GM18870 (cell line): ENCODE results near the gene AGAP1.

Source experiments
- ATAC-seq: cut with Tn5 transposase; IDR thresholded peaks from one replicate; pipeline ENCODE4 v1.9.1; 2021; ENCODE audit warnings: moderate library complexity; ENCODE audit not compliant: unreplicated experiment

The AGAP1 gene

DNA sequence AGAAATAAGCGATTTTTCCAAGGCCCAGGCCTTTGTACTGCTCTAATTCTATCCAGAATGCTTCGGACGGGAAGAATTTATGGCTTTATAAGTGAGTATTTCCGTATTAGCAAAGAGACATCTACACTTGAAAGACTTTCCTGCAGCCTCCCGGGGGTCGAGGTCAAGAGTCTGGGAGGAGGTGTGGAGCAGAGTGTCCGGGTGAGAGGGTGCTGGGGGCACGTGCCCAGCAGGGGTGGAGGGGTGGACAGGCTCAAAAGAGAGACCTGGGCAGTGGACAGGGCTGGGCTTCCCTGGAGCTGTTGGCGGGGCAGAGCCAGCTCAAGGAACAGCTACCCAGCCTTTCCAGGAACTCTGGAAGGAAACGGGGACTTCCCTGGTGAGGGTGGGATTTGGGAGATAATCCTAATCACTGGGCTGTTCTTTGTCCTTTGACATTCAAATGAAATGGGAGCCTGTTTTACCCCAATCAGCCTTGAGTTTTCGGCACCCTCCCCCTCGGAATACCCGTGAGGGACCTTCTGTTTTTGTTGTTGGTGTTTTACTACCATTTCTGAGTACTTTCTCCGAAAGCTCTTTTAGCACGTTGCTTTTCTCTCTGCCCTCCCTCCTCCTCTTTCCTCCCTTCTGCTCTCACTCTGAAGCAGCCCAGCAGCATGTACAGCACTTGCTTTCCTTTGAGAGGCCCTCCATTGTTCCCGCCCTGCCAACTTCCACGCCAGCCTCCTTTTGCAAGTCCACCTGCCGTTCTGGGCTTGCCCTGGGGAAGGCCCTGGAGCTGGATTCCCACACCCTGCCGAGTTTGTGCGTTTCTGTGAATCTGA, 164.7 kb downstream of the AGAP1 start:
- no peak for ATAC-seq

DNA sequence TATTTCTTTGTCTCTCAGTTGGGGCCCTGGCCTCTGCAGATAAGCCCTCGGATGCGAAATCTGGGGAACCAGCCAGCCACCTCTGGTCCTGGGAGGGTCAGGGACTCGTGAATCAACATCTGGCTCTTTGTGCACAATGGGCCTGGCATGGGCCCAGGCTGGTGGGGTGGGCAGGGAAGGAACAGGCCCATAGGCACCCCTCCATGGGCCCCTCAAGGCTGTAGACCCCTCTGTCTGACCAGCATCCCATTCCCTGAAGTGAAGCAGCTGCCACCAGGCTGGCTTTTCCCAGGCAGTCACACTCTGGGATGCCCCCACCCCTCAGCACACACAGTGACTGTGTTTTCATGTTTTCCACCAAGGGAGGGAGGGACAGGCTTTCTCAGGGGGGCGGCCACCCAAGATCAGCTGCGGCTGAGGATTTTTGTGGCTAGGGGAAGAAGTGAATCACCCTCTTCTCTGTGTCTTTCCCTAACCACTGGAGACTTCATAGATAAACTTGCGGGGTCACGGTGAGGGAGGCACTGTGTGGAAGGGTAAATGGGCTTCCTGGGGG, 166.0 kb downstream of the AGAP1 start:
- no peak for ATAC-seq

DNA sequence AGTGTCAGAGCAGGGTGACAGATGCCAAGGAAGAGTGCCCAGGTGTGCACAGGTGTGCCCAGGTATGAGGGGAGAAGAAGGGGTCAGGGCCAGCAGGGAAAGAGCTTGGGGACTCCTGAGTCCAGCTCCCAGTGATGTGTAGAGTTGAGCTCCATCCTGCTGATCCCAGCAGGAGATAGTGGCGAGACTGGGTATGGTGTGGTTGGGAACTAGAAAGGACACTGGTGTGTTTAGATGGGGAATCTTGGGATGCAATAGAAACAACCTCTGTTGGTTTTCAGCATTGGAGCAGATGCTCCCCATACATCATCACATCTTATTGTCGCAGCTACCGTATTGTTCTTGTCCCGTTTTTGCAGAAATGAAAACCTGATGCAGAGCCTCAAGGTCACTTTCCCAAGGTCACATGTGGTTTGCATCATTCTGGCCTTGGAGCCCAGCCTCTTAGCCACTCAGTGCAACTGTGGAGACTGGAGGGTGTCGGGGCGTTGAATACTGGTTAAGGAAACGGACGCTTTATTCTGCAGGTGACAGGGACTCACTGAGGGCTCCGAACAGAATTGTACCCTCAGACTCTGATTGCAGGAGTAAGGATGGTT, 166.7 kb downstream of the AGAP1 start:
- no peak for ATAC-seq

DNA sequence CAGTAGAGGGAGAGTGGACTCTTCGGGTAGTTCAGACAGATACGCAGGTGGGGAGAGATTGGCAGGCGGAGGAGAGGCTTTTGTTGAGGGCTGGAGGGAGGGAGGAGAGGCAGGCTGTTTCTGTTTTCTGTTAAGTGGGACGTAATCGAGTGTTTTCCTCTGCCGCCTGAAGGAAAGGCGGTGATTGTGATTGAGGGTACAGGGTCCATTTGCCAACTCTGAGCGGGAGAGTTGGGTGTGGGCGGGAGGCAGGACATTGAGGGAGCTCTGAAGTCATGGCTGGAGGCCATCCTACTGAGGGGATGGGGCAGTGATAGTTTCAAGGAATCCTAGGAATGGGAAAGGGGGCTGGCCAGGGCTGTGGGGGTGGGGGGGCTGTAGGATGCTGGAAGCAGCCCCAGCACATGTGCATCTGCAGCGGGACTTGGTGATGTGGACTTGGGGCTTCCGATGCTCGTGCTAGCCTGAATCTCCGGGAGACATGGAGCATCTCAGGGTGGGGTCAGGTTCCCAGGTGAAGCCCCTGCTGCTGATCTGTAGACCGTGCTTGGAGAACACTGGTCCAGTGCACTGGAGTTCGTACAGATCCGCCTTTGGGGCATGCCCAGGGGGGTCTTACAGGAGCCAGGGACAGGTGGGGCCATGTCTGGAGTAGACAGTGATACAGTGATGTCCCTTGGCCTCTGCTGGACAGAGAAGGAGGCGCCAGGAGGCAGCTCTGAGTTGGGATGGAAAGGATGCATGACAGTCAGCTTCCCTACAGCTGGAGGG, 167.5 kb downstream of the AGAP1 start:
- no peak for ATAC-seq

DNA sequence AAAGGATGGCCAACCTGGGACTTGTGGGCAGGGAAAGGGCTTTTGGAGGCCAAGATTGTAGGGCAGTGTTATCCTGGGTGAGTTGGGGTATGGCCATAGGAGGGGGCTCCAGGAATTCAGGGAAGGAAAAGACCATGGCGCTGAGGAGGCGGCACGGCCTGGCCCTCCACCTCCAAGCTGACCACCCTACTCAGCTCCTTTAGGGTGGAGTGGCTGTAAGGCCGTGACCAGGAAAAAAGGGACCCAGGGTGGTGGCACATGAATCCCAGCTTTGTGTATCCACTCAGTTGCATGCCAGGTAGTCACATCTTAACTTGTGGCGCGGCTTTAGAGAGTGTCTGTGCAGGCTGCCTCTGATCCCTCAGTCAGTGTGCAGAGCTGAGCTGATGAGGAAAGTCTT, 168.1 kb downstream of the AGAP1 start:
- ATAC-seq, result no peak

DNA sequence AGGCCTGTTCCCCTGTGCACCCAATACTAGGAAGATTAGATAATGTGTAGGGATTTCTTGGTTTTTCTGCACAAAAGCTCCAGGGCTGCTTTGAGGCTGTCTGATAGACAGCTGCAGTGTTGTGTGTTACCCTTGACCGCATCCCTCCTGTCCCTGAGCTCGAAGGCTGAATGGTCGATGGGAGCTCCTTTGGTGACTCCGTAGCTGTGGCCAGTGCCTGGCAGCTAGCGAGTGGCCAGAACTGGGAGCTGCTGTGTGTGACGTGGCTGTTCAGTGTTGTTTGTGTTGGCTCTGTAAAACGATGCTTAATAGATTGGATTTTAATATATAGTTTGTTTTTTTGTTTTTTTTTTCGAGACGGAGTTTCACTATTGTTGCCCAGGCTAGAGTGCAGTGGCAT, 170.0 kb downstream of the AGAP1 start:
- ATAC-seq, result no peak

DNA sequence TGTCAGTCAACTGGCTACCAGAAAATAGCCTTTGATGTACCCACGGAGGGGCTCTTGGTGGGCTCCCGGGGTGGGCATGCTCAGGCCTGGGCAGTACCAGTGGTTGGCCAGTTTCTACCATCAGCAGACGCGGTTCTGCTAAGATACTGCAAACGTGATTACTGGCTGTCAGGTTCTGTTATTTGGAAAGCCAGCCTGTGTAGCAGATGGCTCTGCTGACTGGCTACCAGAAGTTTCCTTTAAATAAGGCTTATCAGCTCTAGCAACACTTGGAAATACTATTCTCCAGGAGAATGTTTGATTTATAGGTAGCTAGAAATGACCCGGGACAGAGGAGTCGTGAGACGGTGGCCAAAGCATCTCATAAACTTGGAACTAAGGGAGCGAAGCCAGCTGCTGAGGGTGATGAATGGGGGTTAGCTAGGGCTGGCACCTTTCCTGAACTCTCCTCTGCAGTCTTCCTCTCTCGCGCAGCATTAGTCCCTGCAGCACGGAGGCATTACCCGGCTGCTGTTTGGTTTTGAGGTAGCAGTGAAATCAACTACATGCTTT, 171.9 kb downstream of the AGAP1 start:
- ATAC-seq, result no peak

DNA sequence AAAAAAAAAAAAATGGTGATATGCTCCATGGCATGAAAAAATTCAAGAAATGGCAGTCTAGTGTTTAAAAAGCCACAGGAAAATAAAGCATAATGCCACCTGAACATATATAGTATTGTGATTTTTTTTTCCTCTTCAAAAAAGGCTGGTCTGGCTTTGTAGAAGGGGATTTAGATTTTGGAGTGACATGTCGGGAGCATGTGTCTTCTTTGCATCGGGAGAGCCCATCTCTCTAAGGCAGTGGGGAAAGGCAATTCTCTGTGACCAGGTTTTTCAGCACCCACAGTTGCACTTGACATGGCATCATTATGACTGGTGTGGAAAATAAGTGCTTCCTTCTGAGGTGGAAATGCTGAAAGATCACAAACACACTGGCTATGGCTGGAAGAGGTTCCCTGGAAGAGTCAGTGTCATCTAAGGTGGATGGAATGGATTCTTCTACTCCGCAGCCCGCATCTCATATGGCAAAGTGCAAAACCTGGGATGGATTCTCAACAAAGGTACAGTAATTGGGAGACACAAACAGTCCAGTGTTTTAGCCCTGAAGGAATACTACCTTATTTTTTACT, 172.5 kb downstream of the AGAP1 start:
- ATAC-seq, result no peak

DNA sequence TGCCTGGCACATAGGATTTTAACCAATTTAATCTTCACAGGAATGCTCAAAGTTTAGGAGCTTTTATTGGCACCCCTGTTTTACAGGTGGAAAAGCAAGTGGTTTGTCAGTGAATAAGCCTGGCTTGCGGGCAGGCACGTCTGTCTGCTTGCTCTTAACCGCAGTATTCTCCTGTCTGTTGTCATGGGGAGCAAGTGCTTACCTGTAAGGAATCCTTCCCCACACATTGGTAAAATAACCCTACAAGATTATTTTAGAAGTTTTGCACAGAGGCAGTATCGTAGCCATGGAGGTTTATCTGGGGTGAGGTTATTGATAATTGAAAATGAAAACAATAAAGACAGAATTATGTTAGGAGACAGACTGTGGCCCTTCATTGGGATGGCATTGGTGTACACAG, 174.9 kb downstream of the AGAP1 start:
- no peak for ATAC-seq

DNA sequence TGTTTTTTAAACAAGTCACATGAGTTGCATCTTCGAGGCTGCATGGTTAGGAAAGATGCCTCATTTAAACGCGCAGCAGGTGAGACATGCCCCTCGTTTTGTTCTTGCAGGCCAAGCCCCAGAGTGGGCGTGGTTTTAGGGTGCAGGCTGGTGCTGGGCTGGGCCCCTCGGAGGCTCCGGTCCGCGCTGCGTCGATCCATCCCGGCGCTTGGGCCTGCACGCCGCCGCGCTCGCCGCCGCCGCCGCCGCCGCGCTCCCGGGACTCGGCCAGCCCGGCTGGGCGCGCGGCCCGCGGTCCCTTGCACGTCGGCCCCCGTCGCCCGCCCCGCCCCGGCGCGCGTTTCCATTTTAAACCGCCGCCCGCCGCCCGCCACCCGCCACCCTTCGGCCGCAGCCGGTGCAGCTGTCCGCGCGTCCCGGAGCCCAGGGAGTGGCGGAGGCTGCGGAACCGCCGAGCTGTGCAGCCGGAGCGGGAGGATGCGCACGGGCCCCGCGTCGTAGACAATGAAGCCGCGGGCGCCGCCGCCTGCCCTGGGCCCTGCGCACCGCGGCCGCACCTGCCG, 175.5 kb downstream of the AGAP1 start:
- ATAC-seq, result no peak

DNA sequence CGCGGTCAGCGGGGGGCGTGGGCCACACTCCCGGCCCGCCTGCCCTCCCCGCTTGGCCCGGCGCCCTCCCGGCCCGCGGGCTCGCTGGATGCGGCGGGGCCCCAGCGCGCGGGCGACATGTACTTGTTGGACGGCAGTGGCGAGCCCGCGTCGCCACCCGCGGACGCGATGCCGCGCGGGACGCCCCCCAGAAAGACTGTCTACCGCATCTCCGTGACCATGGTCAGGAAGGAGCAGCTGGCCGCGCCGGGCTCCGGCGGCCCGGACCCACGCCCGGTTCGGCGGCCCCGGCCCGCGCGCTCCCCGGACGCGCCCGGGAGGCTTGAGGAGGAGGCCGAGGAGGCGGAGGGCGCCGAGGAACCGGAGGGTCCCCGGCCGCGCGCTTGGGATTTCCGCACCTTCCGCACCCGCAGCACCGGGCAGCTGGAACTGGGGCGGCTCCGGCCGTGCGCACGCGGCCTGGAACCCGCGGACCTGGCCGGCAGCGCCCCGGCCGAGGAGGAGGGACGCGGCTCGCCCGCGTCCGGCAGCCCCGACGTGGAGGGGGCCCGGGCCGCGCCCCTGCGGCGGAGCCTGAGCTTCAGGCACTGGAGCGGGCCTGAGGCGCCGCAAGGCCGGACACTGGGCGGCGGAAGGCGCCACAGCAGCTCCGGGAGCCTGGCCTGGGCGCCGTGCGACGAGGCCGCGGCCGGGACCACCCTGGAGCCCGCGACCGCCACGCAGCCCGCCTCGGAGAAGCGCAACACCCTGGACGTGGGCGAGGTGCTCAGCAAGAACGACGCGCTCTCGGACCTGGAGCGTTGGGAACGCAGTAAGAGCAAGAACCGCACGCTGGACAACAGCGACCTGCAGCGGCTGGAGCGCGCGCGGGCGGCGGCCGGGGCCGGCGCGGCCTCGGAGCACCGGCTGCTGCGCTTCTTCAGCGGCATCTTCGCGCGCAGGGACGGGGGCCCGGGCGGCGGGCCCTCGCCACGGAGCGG, 176.4 kb downstream of the AGAP1 start:
- no peak for ATAC-seq

DNA sequence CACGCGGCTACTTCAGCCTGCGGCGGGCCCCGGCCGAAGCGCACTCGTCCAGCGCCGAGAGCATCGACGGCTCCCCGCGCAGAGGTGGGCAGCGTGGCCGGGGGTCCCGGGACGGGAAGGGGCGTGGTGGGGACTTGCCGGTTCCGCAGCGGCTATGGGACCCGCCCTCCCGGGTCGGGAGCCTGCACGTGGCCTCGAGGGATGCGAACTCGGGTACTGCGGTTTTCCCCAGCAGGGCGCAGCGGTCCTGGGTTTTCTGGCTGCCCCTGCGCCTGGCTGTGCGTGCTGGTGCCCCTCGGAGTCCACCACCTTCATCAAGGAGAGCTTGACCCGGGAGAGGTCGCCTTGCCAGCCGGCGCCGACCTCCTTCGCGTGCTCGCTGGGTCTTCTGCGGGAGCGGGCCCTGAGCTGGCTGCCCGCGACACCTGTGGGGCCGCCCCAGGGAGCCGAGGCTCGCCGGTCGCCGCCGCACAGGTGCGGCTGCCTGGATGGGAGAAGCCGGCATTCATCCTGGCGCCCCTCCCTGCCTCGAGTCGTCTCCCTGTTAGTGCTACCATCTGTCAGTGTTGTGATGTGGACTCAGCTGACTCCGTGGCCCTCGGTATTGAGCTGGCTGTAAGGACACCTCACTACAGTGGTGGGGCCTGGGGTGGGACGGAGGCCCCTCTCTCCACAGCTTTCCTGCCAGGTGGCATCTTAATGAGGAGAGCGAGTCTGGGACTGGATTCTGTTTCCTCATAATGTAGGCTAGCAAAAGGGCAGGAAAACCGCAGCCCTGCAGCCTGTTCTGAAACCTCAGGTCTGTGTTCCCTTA, 177.3 kb downstream of the AGAP1 start:
- ATAC-seq, result no peak

DNA sequence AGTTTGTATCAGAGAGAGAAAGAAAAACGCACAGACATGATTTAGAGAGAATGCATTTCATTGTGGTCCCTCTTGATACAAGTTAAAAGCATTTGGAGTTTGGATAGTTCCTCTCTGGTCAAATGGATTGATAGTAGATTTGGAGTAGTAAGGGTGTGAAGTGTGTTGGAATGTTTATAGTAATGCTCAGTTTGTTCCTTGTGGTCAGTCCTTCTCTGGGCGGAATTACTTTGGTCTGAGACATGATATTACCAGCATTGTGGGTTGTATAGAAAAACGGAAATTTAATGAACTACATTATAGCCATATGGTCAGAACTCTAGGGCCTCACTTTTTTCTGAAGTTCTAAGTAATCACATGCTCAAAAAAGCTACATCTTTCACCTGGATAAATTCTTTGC, 178.9 kb downstream of the AGAP1 start:
- ATAC-seq, result no peak

DNA sequence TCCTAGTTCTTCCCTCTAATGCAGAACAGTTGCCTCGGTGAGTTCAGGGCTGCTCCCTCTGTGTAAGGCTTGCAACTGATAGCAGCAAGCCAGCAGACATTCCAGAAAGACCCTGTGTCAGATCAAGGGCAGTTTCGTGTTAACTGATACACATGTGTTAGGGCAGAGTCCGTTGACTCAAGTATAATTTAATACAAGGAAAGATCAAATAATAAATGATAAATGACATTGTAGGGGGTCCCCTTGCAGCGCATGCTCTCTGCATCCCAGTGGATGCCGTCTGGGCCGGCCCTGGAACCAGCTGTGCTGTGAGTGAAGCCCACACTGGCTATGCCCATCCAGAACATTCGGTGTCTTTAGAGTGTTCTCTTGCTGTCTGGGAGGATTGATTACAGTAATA, 180.3 kb downstream of the AGAP1 start:
- ATAC-seq, result no peak

DNA sequence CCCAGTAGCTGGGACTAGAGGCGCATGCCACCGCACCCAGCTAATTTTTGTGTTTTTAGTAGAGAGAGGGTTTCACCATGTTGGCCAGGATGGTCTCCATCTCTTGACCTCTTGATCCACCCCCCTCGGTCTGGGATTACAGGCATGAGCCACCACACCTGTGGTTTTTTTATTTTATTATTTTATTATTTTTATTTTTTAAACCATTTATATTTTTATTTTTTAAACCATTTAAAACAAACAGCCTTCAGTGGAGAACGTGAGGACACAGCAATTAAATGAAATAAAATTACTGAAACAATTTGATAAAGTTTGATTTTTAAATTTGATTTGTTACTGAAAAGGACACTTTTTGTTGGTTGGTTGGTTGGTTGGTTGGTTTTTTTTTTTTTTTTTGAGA, 181.0 kb downstream of the AGAP1 start:
- ATAC-seq, result no peak

DNA sequence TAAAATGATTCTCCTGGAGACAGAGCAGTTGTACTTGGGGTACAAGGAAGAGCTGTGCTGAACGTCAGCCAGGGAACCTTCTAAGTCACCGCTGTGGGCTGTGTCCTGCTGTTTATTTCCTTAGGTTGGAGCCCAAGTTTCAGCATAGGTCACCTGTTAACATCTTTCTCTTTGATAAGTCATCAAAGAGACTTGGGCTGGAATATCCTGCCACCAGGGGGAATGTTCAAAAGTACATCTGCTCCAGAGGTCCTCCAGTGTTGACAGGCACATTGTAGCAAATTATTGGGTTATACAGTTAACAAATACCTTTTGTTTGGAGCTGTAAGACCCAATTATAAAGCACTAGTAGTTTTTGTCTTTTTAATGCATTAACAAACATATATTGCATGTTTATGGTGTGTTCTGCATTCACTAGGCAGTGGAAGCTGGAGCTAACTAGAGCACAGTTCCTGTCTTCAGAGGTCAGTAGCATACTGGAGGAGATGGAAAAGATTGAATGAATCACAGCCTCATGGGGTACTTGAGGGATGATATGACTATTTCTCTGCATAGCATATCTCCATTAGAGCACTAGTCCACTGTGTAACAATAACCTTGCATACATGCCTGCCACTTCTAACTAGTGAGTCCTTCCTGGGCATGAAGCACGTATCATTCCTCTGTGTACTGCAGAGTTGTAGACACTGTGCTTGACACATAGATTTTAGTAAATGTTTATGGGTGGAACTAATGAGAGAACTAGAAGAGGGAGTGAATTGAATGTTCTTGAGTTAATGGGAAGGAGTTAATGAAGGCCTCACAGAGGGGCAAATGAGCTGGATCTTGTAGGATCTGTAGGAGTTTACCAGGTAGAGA, 182.1 kb downstream of the AGAP1 start:
- no peak for ATAC-seq

DNA sequence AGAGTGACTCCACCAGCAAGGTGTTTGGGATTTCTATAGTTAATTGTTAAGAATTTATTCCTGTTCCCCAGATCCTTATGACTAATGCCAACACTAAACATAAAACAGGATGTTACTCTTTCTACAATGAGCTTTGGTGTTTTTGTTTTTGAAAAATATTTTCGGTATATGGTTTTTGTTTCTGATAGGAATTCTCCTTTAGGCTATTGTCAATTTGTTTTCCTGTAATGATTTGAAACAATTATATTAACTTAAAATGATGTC, 182.6 kb downstream of the AGAP1 start:
- no peak for ATAC-seq

DNA sequence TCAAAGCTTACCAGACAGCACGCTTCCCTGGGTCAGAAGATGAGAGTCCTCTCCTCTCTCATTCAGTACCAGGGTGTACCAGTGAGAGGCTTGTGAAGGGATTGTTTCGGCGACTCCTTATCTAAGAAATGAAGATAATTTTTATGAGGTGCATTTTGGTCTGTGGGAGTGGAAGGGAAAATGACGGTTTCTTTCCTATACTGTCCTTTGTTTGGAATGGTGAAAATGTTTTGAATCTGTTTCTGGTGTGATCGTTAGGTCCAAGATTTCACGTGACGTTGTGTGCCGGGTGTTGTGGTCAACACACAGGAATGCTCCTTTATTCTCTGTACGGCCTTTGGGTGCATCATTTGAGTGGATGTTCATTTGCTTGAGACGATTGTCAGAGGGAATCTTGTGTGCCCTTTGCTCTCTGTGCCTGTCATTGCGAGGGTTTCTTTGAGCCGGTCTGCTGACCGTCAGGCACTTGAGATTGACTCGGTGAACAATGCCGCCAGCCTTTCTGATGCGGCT, 183.5 kb downstream of the AGAP1 start:
- no peak for ATAC-seq
